CD4-positive, alpha-beta T cell treated with Interleukin-6 for 4 hours (primary cell): ENCODE results near the gene EHD2.
"Not testable (repeated sequence)": the region's sequence is repeated elsewhere in the genome, so short reads cannot be mapped to it uniquely, and the experiment has no call there.

Experiments used
- DNase-seq: peaks from one replicate; pipeline ENCODE4 v3.0.0-alpha.2; 2020; ENCODE audit warnings: mixed read lengths

Gene EHD2

GRCh38 chr19:47776568-47776967, 63.3 kb downstream of the EHD2 start:
- no peak for DNase-seq

- DNase-seq: not testable (repeated sequence)
These were observed 64.2 kb downstream of the EHD2 start for GRCh38 chr19:47777245-47778048.

DNA sequence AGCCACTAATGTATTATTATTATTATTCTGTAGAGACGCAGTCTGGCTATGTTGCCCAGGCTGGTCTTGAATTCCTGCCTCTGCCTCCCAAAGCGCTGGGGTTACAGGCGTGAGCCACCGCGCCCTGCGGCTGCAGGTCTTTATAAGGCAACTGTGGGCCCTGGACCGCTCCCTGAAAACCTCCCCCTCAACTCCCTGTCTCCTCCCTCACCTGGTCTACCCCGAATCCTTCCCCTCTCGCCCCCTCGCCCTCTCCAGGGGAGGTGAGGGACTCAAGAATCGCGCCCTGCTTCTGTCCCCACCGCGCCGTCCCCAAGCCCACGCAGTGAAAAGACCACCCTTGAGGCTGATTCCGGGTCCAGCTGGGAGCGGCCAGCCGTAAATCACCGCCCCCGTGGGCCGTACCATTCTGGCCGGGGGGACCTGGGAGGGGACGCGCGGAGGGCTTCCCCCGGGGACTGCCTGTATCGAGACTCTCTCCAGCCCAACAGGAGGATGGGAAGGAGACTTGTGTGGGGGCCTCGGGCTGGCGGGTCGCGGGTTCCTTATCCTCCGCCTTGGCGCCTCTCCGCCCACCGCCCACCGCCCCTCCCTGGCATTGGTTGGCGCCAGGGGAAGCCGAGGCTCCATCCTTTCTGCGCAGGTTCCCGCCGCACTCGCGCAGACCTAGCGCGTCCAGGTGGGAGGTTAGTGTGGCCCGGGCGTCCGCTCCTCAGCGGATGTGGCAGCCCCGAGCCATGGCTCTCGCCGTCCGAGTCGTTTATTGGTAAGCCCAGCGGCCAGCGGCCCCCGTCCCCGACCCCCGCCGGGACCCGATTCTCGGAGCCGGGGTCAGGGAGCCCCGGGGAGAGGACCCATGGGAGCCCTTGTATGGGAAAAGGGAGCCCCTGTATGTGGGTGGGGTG, 65.1 kb downstream of the EHD2 start, which contains the start of gene SELENOW:
TSS of gene SELENOW (plus strand) at position 655 of the 905 bp plus-strand sequence. CDS start at position 738, 83 bp downstream.
- DNase-seq: peak; percentile 83

DNA sequence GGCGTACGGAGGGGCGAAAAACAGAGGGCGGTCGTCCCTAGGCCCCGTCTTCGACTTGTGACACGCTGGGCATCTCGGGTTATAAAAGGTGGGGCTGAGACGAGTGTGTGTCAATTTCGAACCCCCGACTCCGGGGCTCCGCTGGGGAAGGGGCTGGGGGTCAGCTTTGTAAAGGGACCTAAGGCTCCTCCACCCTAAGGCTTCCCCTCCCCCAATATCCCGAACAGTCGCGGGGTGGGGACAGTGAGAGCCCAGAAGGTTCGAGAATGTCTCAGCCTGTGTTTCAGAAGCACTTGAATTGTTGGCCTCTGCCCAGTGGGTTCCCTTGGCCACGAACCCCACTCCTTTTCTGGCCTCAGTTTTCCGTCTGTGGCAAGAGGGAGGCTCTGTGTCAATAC, 65.7 kb downstream of the EHD2 start:
- peak; percentile 13 for DNase-seq

GRCh38 chr19:47779524-47780214, 66.4 kb downstream of the EHD2 start:
- no peak for DNase-seq

GRCh38 chr19:47780215-47780551, 67.0 kb downstream of the EHD2 start:
- DNase-seq: no peak

- DNase-seq: no peak
These were observed 68.5 kb downstream of the EHD2 start for GRCh38 chr19:47781590-47782262.

DNA sequence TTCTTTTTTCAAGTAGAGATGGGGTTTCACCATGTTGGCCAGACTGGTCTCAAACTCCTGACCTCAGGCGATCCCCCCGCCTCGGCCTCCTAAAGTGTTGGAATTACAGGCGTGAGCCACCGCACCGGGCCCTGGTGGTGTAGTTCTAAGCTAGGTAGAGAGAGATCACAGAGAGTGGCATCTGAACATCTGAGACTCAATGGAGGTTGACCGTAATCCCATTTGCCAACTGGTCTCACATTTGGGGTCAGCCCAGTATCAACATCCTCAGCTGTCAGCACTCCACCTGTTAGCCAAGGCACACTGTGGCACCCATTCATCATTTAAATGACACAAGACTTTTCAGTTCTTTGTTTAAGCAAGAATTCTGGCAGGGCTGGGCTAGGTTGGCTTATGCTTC, 73.3 kb downstream of the EHD2 start:
- DNase-seq: no peak

- not testable (repeated sequence) for DNase-seq
These were observed 74.1 kb downstream of the EHD2 start for GRCh38 chr19:47787307-47787706.

GRCh38 chr19:47789811-47790210, 76.6 kb downstream of the EHD2 start:
- not testable (repeated sequence) for DNase-seq

- peak; percentile 90 for DNase-seq
These were observed 77.2 kb downstream of the EHD2 start for GRCh38 chr19:47790398-47790814.

GRCh38 chr19:47792616-47793015, 79.4 kb downstream of the EHD2 start:
- no peak for DNase-seq
